Measurements from ENCODE around the gene AURKAIP1.
"Not testable (repeated sequence)": the region's sequence is repeated elsewhere in the genome, so short reads cannot be mapped to it uniquely, and the experiment has no call there.

AURKAIP1 gene

DNA sequence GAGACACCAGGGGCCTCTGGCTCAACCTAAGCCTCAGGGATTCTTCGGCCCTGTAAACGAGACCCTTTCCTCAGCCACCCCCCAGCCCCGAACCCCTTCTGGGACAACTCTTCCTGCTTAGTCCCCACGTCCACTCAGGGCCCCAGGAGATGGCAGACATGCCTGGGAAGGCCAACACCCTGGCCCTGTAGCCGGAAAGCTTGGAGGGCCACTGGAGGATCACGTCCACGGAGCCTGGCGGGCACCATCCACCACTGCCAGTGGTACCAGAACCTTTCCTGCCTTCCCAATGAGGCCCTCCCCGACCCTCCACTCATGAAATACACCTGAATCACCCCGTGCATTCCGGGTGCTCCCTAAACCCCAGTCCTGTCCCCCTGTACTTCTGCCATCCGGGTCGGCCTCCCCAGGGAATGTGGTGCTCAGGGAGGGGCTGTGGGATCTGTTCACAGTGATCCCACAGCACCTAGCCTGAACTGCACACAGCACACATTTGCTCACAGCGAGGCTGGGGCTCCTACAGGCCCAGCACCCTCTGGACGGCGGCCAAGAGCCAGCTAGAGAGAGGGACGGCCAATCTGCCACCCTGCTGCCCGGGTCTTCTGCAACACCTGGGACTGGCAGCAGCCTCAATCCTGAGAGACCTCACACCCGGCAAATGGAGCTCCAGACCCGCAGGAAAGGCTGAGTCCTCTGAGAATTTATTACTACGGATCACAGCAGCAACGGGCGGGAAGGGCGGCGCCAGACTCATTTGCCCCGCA is 1.8 kb downstream of the AURKAIP1 start:
- ChIA-PET POLR2A (no interaction called here), CTCF (interaction anchor here (0.7 to 4.0 kb wide), 14 partner anchors 10 to 132 kb away, joined by 3 to 29 read pairs (median 6); partner anchors contain the start of gene CCNL2)
- TF ChIP-seq, protein P1, sequence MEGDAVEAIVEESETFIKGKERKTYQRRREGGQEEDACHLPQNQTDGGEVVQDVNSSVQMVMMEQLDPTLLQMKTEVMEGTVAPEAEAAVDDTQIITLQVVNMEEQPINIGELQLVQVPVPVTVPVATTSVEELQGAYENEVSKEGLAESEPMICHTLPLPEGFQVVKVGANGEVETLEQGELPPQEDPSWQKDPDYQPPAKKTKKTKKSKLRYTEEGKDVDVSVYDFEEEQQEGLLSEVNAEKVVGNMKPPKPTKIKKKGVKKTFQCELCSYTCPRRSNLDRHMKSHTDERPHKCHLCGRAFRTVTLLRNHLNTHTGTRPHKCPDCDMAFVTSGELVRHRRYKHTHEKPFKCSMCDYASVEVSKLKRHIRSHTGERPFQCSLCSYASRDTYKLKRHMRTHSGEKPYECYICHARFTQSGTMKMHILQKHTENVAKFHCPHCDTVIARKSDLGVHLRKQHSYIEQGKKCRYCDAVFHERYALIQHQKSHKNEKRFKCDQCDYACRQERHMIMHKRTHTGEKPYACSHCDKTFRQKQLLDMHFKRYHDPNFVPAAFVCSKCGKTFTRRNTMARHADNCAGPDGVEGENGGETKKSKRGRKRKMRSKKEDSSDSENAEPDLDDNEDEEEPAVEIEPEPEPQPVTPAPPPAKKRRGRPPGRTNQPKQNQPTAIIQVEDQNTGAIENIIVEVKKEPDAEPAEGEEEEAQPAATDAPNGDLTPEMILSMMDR (IDR thresholded peaks at IDR 0.05; ENCODE audit: control extremely low read depth, extremely low read depth, low read depth, missing control alignments), result no peak
- no peak for DNase-seq (ENCODE audit: extremely low spot score)

DNA sequence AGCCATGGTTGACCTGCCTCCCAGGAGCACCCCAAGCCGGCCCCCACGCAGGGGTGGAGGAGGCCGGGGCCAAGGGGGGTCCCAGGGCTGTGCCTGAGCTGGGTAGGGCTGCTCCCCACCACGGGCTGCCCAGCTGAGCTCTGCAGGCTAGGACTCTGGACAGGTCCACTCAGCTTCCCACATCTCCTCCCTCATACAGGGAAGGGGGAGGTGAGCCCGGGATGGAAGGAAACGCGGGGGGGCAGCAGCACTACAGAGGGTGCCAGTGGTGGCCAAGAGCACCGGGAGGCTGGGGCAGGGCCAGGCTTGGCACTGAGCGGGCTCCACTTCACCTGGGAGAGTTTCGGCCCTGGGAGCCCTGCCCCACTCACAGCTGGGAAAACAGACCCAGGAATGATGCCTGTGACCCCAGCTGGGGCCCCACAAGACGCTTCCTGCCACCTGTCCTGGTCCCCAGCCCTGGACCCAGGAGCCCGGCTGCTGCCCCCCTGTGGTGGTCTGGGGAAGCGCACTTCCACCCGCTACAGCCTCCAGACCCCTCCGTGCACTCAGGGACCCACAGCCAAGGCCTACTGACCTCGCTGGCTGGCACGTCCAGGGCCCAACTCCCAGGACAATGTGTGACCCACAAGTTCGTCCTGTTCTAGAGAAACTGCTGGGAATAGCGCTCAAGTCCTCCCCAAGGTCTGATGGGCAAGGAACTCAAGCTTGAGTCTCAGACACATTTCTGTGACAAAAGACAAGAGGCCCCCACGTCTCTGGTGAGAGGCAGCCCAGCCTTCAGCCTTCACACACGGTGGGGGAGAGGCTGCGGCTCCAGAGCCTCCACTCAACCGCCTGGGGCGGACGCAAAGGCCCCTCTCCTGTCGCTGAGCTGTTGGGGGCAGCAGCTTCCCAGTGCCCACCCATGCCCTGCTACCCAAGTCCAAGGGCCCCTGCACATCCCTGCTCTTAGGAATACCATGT is 3.0 kb downstream of the AURKAIP1 start:
- TF ChIP-seq, protein P1 (IDR thresholded peaks at IDR 0.05; ENCODE audit: control extremely low read depth, extremely low read depth, low read depth, missing control alignments), result peak; percentile 92
- CTCF ChIA-PET, result interaction anchor here (0.6 to 4.0 kb wide), 27 partner anchors 9 to 387 kb away, joined by 3 to 29 read pairs (median 4); partner anchors contain the start of genes CCNL2, MRPL20, MXRA8 and UBE2J2
- peak; percentile 90 for DNase-seq (ENCODE audit: extremely low spot score)
- POLR2A ChIA-PET, result interaction anchor here (0.9 kb wide), 1 partner anchor 27 kb away, joined by 4 read pairs; the partner anchor contains the start of gene CCNL2

DNA sequence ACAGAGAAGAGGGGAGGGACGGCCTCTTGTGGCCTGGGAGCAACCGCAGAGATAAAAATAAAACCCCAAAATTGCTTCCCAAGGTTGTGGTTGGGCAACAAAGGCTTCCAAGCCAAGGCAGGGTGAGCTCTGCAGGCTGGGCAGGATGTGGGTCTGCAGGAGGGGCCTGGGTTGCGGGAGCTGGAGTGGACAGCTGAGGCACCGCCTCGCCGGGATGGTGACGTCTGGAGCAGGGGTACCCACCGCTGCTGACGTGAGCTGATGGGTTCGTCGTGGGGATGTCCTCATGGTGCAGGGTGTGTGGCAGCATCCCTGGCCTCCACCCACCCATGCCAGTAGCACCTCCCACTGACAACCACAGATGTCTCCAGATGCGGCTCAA is 3.7 kb downstream of the AURKAIP1 start:
- ChIA-PET POLR2A (no interaction called here), CTCF (interaction anchor here (0.8 to 4.0 kb wide), 21 partner anchors 8 to 387 kb away, joined by 3 to 29 read pairs (median 4); partner anchors contain the start of genes CCNL2, MRPL20, MXRA8 and UBE2J2)
- DNase-seq (ENCODE audit: extremely low spot score), result no peak
- TF ChIP-seq, protein P1 (IDR thresholded peaks at IDR 0.05; ENCODE audit: control extremely low read depth, extremely low read depth, low read depth, missing control alignments), result no peak

DNA sequence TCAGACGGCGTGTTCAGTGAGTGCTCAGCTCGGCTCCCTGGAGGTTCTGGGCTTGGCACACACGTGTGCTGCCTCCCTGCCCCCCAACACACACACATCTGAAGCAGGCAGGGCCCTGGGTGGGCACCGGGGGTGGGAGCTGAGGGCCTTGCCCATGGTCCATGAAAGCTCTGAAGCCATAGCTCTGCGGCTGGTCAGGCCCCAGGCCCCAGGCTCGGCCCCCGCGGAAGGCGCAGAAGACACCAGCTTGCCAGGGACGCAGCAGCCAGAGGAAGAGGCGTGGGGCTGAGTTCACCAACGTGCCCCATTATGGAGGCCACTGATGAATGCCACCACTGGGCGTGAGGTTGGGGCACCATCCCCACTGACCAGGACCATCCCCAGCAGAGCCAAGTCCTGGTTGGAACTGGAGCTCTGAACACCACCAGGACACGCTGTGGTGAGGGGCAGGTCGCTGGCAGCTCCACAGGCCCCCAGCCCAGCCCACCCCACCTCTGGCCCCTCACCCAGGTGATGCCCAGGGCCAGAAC is 4.2 kb downstream of the AURKAIP1 start:
- ChIA-PET CTCF (interaction anchor here (1.1 to 4.0 kb wide), 12 partner anchors 8 to 386 kb away, joined by 3 to 29 read pairs (median 5); partner anchors contain the start of genes CCNL2, MRPL20 and MXRA8), POLR2A (no interaction called here)
- DNase-seq (ENCODE audit: extremely low spot score), result no peak
- TF ChIP-seq, protein P1 (IDR thresholded peaks at IDR 0.05; ENCODE audit: control extremely low read depth, extremely low read depth, low read depth, missing control alignments), result no peak

DNA sequence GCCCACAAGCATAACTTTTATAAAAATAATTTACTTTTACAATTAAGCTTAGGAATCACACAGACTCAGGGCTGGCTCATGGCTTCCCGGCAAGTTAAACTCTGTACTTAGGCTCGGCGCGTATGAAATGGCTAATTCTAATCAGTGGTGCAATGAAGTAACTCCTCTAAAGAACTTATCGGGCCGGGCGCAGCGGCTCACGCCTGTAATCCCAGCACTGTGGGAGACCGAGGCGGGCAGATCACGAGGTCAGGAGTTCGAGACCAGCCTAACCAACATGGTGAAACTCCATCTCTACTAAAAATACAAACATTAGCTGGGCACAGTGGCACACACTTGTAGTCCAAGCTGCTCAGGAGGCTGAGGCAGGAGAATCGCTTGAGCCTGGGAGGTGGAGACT is 4.9 kb downstream of the AURKAIP1 start:
- DNase-seq (ENCODE audit: extremely low spot score); POLR2A ChIA-PET: not testable (repeated sequence)
- CTCF ChIA-PET, result interaction anchor here (0.9 to 4.0 kb wide), 4 partner anchors 17 to 34 kb away, joined by 3 to 29 read pairs (median 4); no protein-coding TSS in a partner anchor

GRCh38 chr1:1367315-1367714 is 7.7 kb downstream of the AURKAIP1 start:
- ChIA-PET POLR2A (no interaction called here), CTCF (no interaction called here)
- TF ChIP-seq, protein P1 (IDR thresholded peaks at IDR 0.05; ENCODE audit: control extremely low read depth, extremely low read depth, low read depth, missing control alignments), result no peak
- DNase-seq (ENCODE audit: extremely low spot score), result no peak
